ENCODE data around the gene INSYN2B.

The INSYN2B gene

GRCh38 chr5:169980418-169981053, at the start of gene INSYN2B:
Gene INSYN2B (minus strand): TSS chr5:169980495. CDS start chr5:169883898, 96,597 bp downstream.
- no peak for DNase-seq

GRCh38 chr5:170028124-170028523, 47.8 kb upstream of the INSYN2B start:
- DNase-seq: no peak

DNA sequence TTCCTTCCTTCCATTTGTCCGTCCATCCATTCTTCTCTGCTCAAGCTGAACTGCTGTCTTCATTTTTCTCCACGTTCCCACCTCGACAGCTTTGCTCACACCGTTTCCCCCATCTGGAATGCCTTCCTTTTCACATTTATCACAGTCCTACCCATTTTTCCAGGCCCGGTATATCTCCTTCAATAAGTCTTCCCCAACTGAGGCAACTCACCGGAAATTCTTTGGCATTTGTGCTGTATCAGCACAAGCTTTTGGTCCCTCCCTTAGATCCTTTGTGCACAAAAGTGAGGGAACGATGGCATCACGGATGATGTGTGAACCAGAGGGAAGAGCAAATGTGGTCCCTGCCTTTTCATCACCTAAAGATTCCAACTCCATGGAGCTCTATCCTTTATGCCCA, 45.6 kb upstream of the INSYN2B start:
- no peak for DNase-seq

GRCh38 chr5:170021506-170021905, 41.2 kb upstream of the INSYN2B start:
- no peak for DNase-seq

DNA sequence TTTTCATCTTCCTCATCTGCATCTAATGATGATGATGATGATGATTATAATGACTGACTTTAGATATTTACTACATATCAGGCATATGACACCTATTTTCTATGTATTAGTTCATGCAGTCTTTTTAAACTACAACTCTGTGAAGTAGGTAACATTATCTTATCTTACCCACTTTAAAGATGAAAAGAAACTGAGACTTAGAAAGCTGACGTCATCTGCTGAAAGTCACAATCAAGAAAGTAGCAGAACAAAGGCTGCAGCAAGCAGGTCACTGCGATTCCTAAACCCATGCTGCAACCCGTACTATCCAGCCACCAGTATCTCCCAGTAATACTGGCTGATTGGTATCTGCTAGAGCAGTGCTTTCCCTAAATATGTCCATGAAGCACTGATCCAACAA, 40.1 kb upstream of the INSYN2B start:
- DNase-seq: no peak

DNA sequence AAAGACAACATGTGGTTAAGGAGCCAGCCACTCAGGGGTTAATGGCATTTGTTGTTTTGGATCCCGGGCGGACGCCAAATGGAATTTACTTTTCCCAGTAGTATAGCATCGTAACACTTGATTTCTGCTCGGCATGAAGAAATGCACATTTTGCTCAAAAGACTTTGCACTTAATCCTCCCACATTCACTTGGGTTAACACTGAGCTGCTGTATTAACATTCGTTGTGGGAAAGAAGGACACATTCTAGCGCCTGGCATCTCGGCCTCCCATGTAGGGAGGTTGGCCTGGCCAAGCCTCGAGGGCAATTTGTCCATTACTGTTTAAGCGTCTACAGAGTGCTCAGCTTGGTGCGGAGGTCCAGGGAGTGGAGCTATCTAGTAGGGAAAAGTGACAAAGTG, 32.3 kb upstream of the INSYN2B start:
- no peak for DNase-seq

GRCh38 chr5:170011751-170012150, 31.5 kb upstream of the INSYN2B start:
- DNase-seq: no peak

GRCh38 chr5:170010595-170010994, 30.3 kb upstream of the INSYN2B start:
- DNase-seq: no peak

DNA sequence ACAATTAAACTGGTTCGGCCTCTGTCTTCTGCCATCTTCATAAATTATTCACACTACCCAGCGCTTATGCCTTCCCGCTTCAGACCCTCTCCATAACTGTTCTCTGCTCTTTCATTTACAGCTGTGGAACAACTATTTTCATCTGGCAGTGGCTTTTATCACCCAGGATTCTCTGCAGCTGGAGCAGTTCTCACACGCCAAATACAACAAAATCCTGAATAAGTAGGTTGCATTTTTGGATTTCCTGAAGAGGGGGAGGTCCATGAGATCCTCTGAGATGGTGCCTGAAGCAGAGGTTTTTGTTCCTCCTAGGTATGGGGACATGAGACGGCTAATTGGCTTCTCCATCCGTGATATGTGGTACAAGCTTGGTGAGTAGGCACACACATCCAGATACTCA, 28.1 kb upstream of the INSYN2B start:
- DNase-seq: no peak

- DNase-seq: no peak
Observed at GRCh38 chr5:170006021-170006420, 25.7 kb upstream of the INSYN2B start.

DNA sequence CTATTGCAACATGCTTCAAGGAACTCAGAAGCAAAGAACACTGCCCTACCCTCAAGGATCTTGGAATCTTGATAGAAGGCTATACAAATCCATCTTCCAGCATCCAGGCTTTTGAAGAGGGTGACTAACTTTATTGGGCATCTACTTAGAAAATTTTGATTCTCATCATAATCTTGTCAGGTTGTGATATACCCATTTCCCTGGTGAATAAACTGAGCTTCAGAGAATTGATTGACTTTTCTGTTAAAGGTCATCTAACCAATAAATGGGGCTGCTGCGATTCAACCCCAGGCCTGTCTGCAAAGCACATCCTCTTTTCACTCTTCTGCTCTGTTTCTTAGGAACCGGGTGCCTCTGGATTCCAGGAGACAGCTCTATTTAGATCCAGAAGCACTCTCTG, 19.9 kb upstream of the INSYN2B start:
- DNase-seq: no peak

GRCh38 chr5:169999621-170000020, 19.3 kb upstream of the INSYN2B start:
- no peak for DNase-seq

DNA sequence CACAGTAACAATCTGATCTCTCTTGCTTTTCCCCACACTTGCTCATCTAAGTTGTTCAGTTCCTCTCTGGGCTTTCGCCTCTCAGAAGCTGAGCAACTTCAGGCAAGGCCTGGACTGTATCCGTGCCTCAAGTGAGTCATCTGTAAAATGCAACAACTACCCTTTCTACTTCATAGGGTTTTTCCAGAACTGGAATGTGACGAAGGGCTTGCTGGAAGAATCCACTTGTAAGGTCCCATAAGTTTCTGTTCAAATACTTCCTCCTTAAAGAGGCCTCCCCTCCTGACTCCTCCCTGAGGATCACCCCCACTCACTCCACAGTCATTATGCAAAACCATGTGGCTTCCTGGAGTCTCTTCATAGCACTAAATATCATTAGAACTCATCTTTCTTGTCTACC, 17.5 kb upstream of the INSYN2B start:
- no peak for DNase-seq

DNA sequence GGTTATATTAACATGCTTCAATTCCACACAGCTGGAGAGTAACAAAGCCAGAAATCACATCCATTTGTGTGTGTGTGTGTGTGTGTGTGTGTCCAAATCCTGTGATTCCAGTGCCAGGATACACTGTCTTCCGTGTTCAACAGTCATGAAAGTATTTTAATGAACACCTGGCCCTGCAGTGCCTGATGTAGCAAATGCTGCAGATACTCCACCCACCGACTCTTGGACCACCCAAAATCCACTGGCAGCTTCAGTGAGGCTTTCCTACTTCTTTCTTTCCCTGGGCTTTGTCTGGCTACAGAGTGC, 13.1 kb upstream of the INSYN2B start:
- no peak for DNase-seq

DNA sequence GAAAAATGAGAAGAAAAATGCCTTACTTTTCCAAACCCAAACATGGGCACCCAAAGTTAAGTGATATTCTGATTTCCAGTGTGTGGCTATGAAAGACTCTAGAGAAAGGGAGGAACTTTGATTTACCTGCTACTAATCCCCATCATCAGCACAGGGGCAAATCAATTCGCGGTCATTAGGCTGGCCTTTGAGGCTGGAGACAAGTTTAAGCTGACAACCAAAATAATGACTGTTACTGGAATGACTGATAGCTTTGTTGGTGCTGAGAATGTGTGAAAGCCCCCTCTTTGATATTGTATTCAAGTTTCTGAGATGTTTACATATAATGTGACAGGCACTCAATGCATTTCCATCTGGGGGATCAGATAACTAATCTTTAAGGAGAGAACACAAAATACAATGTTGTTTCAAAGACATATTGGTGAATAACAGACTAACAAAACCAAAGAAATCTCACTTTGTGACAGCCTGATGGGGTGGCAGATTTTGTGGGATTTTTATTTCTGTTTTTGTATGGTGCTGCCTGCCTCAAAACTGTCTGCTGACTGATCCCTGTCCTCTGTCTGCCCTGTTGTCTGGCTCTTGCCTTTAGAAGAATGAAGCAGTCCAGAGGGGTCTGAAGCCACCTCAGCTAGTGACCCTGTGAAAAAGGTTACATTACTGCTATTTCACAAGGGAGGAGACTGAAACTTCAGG, 12.6 kb upstream of the INSYN2B start:
- DNase-seq: no peak

DNA sequence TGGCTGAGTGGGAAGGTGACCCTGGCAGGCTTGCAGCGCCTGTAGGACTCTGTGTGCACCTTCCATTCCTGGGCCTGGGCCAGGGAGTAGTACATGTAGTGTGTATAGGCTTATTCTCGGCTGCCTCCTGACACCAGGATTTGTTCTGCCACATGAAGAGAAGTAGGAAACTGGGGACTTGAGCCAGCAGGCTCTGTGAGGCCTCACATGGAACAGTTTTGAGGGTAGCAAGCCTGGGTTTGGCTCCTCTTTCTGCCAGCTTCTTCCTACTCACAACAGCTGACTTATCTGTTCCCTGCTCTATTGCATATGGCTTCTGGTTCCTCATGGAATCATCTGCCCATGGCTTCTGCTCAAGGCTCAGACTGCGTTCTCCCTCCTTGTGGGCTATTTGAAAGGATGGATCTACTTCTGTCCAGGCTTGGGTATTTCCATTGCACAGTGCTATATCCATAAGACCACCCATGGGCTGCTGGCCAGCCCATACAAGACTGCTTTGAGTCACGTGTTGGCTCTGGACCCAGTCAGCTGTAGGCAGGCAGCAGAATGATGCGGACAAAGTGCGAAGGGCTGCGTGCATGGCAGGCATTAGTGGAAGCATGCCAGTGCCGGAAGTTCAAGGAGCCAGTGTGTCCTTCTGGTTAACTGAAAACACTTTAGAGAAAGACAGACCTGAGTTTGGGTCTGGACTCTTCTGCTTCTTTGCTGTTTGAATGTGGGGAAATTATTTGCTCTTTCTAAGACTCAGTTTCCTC, 11.0 kb upstream of the INSYN2B start:
- no peak for DNase-seq

- no peak for DNase-seq
Observed at GRCh38 chr5:169989365-169989764, 9.1 kb upstream of the INSYN2B start.

GRCh38 chr5:169988947-169989346, 8.7 kb upstream of the INSYN2B start:
- DNase-seq: no peak

GRCh38 chr5:169988206-169988605, 7.9 kb upstream of the INSYN2B start:
- DNase-seq: no peak

- DNase-seq: no peak
Observed at GRCh38 chr5:169979871-169980270, 424 bp downstream of the INSYN2B start.

DNA sequence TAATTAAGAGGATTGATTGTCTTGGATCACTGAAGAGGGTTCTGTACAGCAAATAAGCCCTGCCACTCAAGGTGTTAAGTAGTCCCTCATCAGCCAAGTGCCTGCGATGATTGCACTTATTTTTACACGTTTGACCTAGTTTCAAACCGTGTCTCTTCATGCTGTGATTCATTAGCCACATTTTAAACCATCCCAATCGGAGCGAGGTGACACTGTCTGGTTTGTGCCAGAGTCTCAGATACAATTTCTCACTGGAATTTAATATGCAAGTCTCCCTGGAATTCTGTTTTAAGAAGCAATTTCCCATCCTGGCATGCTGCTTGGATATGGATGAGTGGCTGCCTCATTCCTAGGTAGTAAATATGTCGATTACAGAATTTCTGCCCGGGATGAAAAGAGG, 1.6 kb downstream of the INSYN2B start:
- DNase-seq: no peak

GRCh38 chr5:169974121-169974770, 6.0 kb downstream of the INSYN2B start:
- DNase-seq: no peak

DNA sequence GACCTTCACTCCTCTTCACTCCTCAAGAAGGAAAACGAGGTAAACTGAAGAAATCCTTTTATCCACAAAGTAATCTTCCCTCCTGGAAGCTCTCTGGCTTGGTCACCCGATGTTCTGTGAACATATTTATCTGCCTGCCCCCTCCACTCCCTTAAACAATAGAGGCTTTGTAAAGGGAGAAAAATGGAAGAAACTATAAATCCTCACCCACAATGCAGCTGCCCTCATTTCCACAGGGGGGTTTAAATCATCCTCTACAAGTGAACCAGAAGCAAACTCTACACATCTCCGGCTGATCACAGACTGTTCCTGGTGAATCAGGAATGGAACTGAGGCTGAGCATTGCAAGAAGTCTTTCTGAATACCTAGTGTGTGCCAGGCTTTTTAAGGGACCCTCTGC, 7.2 kb downstream of the INSYN2B start:
- DNase-seq: no peak

DNA sequence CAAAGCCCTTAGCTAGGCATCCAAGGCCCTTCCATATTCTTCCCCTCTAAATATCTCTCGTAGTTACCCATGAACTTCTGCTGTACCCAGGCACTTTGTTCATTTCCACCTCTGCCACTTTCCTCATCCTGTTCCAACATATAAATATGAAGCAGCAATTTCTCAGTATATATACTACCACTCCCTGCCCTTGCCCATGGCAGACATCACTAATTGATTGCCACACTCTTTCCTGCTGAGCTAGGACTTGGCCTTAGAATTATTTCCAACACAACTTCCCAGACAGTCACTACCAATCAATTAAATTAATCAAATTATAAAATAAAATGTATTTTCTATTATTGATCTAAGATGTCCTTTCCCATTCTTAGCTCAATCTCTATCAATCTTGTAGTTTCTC, 8.5 kb downstream of the INSYN2B start:
- DNase-seq: no peak

Measured in activated naive CD4-positive, alpha-beta T cell treated with anti-CD3 and anti-CD28 coated beads, Interleukin-2, amount 50 U/mL, for 16 hours (primary cell).